HG02678 (cell line): ENCODE measurements around the gene MAS1.
"Not testable (repeated sequence)": the region's sequence is repeated elsewhere in the genome, so short reads cannot be mapped to it uniquely, and the experiment has no call there.

Source experiments
- ATAC-seq: cut with Tn5 transposase; IDR thresholded peaks from one replicate; pipeline ENCODE4 v1.9.1; 2021; ENCODE audit warnings: mild to moderate bottlenecking, moderate library complexity; ENCODE audit not compliant: unreplicated experiment

MAS1 gene

GRCh38 chr6:159890792-159891191 is at the start of gene MAS1:
Gene MAS1, plus strand, starts transcription at chr6:159890988. Its CDS starts 15,968 bp downstream, at chr6:159906956.
- no peak for ATAC-seq

- ATAC-seq: no peak
Measured at GRCh38 chr6:159842035-159842434, 48.8 kb upstream of the MAS1 start.

- no peak for ATAC-seq
Measured at GRCh38 chr6:159844737-159845645, 45.8 kb upstream of the MAS1 start.

- ATAC-seq: not testable (repeated sequence)
Measured at GRCh38 chr6:159848552-159848951, 42.2 kb upstream of the MAS1 start.

GRCh38 chr6:159849851-159850250 is 40.9 kb upstream of the MAS1 start:
- not testable (repeated sequence) for ATAC-seq

GRCh38 chr6:159852877-159853276 is 37.9 kb upstream of the MAS1 start:
- ATAC-seq: no peak

GRCh38 chr6:159853754-159854153 is 37.0 kb upstream of the MAS1 start:
- no peak for ATAC-seq

- ATAC-seq: no peak
Measured at GRCh38 chr6:159854959-159855358, 35.8 kb upstream of the MAS1 start.

- no peak for ATAC-seq
Measured at GRCh38 chr6:159858259-159858658, 32.5 kb upstream of the MAS1 start.

- no peak for ATAC-seq
Measured at GRCh38 chr6:159860482-159860881, 30.3 kb upstream of the MAS1 start.

- no peak for ATAC-seq
Measured at GRCh38 chr6:159862103-159862502, 28.7 kb upstream of the MAS1 start.

GRCh38 chr6:159863341-159863740 is 27.4 kb upstream of the MAS1 start:
- ATAC-seq: not testable (repeated sequence)

GRCh38 chr6:159865226-159865920 is 25.4 kb upstream of the MAS1 start:
- no peak for ATAC-seq

GRCh38 chr6:159866286-159867247 is 24.2 kb upstream of the MAS1 start:
- no peak for ATAC-seq

- ATAC-seq: no peak
Measured at GRCh38 chr6:159871241-159871640, 19.5 kb upstream of the MAS1 start.

GRCh38 chr6:159871906-159872305 is 18.9 kb upstream of the MAS1 start:
- no peak for ATAC-seq

- no peak for ATAC-seq
Measured at GRCh38 chr6:159874435-159874834, 16.4 kb upstream of the MAS1 start.

- no peak for ATAC-seq
Measured at GRCh38 chr6:159875194-159875593, 15.6 kb upstream of the MAS1 start.

GRCh38 chr6:159876242-159876641 is 14.5 kb upstream of the MAS1 start:
- no peak for ATAC-seq

GRCh38 chr6:159877256-159877808 is 13.5 kb upstream of the MAS1 start:
- no peak for ATAC-seq

- ATAC-seq: no peak
Measured at GRCh38 chr6:159878341-159878740, 12.4 kb upstream of the MAS1 start.
